ENCODE results near the gene CYP46A1.

DNA sequence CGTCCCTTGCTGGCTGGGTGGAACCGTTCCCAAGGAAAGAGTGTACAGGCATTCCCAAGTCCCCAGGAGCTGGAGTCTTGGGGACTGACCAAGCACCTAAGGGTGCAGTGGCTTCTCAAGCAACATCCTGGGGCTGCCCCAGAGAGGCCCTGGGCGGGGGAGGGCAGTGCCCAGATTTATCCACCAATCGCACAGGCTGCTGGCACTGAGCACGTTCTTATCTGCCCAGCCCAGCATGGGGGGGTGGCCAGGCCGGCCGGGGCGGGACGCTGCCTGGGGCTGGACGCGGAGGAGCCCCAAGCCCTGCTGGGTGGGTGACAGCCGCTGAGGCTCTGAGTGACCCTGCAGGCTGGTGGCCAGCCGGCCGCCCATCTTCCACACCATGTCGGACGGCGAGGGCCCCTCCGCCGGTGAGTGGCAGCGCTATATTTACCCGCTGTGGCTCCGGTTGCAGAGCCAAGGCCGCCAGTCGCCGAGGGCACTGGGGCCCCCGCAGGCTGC, 53.4 kb downstream of the CYP46A1 start:
- TF ChIP-seq CTCF (IDR thresholded peaks at IDR 0.05; ENCODE audit: insufficient read depth, low read length, poor library complexity, severe bottlenecking) = no peak
- no peak for TF ChIP-seq EZH2phosphoT487 (conservative IDR thresholded peaks at IDR 0.05; ENCODE audit: low read length)

Data from SU-DHL-6 (cell line).